H1 (cell line): ENCODE measurements around the gene TRIM46. TPM values are rescaled to one million over a fixed set of nuclear protein-coding genes. Genes with fewer than 3 reads are reported as not detected.

Source experiments
- CHD2 ChIP-seq: IDR thresholded peaks from 2 replicates; pipeline ENCODE4 v1.6.1; 2012; ENCODE audit warnings: low read length, improper control_type of control experiment
- GTF2F1 ChIP-seq: IDR thresholded peaks from 2 replicates; pipeline ENCODE4 v1.6.1; 2012; ENCODE audit warnings: low read depth, low read length, improper control_type of control experiment, borderline replicate concordance
- MAX ChIP-seq: IDR thresholded peaks from 2 replicates; pipeline ENCODE4 v1.6.1; 2012; ENCODE audit warnings: inconsistent platforms
- RXRA ChIP-seq: IDR thresholded peaks from 2 replicates; pipeline ENCODE4 v1.6.1; 2011; ENCODE audit warnings: low read depth, mild to moderate bottlenecking, low read length, moderate library complexity; ENCODE audit not compliant: insufficient read depth
- TAF7 ChIP-seq: optimal IDR thresholded peaks from 2 replicates; pipeline ENCODE3; 2011; ENCODE audit warnings: low read depth, mild to moderate bottlenecking, inconsistent platforms, low read length, moderate library complexity, borderline replicate concordance
- TEAD4 ChIP-seq: IDR thresholded peaks from 2 replicates; pipeline ENCODE4 v1.6.1; 2012; ENCODE audit warnings: low read depth, low read length, inconsistent platforms, mixed read lengths
- polyA plus RNA-seq, 7 experiments: library from polyadenylated mRNA; depleted of rRNA in 3 of 7; stranded (reverse) in 5 of 7; unstranded in 2 of 7; fragments of >200 nt in 5 of 7; fragments of 200-250 nt in 2 of 7; gene quantifications; 1 replicate in 5 of 7; 2 replicates in 1 of 7; 4 replicates in 1 of 7; pipeline versions ENCODE4 v1.2.1 to v1.2.3, GENCODE V29; 2011 to 2013; ENCODE audit warnings: missing spikeins in 2 of 7, mixed read lengths in 2 of 7
- total RNA-seq: library from RNA; stranded (reverse); fragmentation: NEBNext Ultra II Directional; extraction: Animal tissue kit (Norgen Biotek cat#: 25700); gene quantifications from 2 replicates; pipeline ENCODE4 v1.2.1, GENCODE V29; 2021
- TF ChIP-seq, protein P1 (sequence below), 3 experiments: IDR thresholded peaks; 1 replicate in 2 of 3; 2 replicates in 1 of 3; pipeline versions ENCODE4 v1.5.1 to v1.6.1; 2011; ENCODE audit warnings: low read length in 3 of 3, mild to moderate bottlenecking in 3 of 3, inconsistent platforms in 2 of 3, low read depth in 1 of 3, moderate library complexity in 1 of 3; ENCODE audit not compliant: insufficient read depth in 1 of 3; ENCODE audit errors: control extremely low read depth in 1 of 3

Gene TRIM46
- total and polyA plus RNA-seq, 2 of the 8 experiments (the other 6 are each of a cell fraction or from before 2014, with no cell fraction given) = 15.5 to 21.6 TPM

DNA sequence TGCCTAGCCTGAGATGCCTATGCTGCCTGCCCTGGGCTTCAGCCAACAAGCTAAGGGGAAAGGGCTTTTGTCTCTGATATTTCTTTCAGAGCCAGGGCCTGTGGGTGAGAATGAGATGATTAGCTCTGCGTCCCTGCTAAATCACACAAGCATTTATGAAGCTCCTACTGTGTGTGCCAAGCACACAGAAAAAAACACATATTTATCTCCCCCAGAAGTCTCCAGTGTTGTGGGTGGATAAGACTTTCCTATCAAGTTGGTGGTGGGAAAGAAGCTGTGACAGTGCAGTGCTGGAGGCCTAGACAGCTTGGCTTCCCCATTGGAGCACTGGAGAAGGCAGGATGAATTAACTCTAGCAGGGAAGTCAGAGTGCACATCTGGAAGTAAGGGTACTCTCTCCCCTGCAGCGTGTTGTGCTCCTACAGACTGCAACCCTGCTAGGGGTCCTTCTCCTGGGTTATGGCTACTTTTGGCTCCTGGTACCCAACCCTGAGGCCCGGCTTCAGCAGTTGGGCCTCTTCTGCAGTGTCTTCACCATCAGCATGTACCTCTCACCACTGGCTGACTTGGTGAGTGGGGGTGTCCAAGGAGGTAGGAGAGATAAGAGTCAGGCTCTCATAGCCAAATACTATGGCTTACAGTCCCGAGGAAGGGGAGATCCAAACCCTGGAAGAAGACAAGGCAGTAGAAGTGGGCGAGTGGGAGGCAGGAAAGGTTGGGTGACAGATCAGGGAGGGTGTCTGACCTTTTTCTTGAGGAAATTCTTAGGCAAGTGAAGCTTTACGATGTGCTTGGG is 36.3 kb upstream of the TRIM46 start (continued):
- TF ChIP-seq TEAD4 (no peak), CHD2 (no peak), RXRA (no peak), MAX (no peak), GTF2F1 (no peak), TAF7 (no peak)
- TF ChIP-seq, protein P1, sequence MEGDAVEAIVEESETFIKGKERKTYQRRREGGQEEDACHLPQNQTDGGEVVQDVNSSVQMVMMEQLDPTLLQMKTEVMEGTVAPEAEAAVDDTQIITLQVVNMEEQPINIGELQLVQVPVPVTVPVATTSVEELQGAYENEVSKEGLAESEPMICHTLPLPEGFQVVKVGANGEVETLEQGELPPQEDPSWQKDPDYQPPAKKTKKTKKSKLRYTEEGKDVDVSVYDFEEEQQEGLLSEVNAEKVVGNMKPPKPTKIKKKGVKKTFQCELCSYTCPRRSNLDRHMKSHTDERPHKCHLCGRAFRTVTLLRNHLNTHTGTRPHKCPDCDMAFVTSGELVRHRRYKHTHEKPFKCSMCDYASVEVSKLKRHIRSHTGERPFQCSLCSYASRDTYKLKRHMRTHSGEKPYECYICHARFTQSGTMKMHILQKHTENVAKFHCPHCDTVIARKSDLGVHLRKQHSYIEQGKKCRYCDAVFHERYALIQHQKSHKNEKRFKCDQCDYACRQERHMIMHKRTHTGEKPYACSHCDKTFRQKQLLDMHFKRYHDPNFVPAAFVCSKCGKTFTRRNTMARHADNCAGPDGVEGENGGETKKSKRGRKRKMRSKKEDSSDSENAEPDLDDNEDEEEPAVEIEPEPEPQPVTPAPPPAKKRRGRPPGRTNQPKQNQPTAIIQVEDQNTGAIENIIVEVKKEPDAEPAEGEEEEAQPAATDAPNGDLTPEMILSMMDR (IDR thresholded peaks at IDR 0.05; ENCODE audit: control extremely low read depth in 1 of 3, insufficient read depth in 1 of 3, low read depth in 1 of 3, low read length in 3 of 3) = no peak
- TF ChIP-seq, all 59 proteins: peak for 0
